Measurements from ENCODE around the gene GAL3ST1. TPM values are rescaled to one million over a fixed set of nuclear protein-coding genes. Genes with fewer than 3 reads are reported as not detected.
A peak's percentile ranks its signal among the peaks of the same experiment; 100 is the strongest.
"Not testable (repeated sequence)": the region's sequence is repeated elsewhere in the genome, so short reads cannot be mapped to it uniquely, and the experiment has no call there.

Gene GAL3ST1
- polyA plus RNA-seq, 1 of the 3 experiments (the other 2 are of a cell fraction), result not detected

DNA sequence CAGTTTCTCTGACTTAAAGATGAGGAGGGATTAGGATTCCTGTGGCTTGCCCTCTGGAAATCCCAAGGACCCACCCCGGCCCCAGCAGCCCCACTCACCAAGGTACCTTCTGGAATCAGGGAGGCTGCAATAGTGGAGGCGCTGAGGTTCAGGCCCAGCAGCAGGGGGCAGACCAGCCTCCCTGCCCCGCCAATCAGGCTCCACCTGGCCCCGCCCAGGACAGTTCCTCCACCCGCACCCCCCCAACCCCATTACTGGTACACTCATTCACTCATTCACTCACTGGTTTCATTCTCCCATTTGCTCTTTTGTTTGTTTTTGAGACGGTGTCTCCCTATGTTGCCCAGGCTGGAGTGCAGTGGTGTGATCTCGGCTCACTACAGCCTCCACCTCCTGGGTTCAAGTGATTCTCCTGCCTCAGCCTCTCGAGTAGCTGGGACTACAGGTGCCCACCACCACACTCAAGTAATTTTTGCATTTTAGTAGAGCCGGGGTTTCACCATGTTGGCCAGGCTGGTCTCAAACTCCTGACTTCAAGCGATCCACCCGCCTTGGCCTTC, 13.7 kb downstream of the GAL3ST1 start:
- H3K4me3 ChIP-seq (ENCODE audit: low read depth in 2 of 2, low read length in 1 of 2); H3K4me2 ChIP-seq; DNase-seq; H4K20me1 ChIP-seq (ENCODE audit: insufficient read depth); H3K9me2 ChIP-seq; H3K79me2 ChIP-seq (ENCODE audit: insufficient read depth); H3K9ac ChIP-seq; POLR2A ChIA-PET; H3F3A ChIP-seq (replicated peaks; ENCODE audit: insufficient read depth); H3K27ac ChIP-seq (ENCODE audit: low read depth in 2 of 2, low read length in 1 of 2); H3K36me3 ChIP-seq (replicated peaks in 1 of 2; ENCODE audit: control insufficient read depth in 1 of 2, insufficient read depth in 2 of 2, low read length in 1 of 2); H3K27me3 ChIP-seq (ENCODE audit: insufficient read depth); H3K9me3 ChIP-seq; H2AFZ ChIP-seq (ENCODE audit: low read depth); CTCF ChIA-PET: not testable (repeated sequence)
- TF ChIP-seq, protein P1, sequence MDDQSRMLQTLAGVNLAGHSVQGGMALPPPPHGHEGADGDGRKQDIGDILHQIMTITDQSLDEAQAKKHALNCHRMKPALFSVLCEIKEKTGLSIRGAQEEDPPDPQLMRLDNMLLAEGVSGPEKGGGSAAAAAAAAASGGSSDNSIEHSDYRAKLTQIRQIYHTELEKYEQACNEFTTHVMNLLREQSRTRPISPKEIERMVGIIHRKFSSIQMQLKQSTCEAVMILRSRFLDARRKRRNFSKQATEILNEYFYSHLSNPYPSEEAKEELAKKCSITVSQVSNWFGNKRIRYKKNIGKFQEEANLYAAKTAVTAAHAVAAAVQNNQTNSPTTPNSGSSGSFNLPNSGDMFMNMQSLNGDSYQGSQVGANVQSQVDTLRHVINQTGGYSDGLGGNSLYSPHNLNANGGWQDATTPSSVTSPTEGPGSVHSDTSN (IDR thresholded peaks at IDR 0.05), result peak; percentile 59
- TF ChIP-seq, protein P2, sequence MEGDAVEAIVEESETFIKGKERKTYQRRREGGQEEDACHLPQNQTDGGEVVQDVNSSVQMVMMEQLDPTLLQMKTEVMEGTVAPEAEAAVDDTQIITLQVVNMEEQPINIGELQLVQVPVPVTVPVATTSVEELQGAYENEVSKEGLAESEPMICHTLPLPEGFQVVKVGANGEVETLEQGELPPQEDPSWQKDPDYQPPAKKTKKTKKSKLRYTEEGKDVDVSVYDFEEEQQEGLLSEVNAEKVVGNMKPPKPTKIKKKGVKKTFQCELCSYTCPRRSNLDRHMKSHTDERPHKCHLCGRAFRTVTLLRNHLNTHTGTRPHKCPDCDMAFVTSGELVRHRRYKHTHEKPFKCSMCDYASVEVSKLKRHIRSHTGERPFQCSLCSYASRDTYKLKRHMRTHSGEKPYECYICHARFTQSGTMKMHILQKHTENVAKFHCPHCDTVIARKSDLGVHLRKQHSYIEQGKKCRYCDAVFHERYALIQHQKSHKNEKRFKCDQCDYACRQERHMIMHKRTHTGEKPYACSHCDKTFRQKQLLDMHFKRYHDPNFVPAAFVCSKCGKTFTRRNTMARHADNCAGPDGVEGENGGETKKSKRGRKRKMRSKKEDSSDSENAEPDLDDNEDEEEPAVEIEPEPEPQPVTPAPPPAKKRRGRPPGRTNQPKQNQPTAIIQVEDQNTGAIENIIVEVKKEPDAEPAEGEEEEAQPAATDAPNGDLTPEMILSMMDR (IDR thresholded peaks at IDR 0.05), result peak; percentile 26; the same call in 1 of the 2 replicates
- WGBS (ENCODE audit: low lambda C conversion rate), result 80% methylated on average over 9 of the region's 11 CpGs
- H3K4me1 ChIP-seq (ENCODE audit: control insufficient read depth in 1 of 2, insufficient read depth in 2 of 2, low read depth in 1 of 2, low read length in 1 of 2), result peaks cover 0 to 19% of the 10 kb centered on the region in 2 experiments; a peak in 1 of 4 replicates

DNA sequence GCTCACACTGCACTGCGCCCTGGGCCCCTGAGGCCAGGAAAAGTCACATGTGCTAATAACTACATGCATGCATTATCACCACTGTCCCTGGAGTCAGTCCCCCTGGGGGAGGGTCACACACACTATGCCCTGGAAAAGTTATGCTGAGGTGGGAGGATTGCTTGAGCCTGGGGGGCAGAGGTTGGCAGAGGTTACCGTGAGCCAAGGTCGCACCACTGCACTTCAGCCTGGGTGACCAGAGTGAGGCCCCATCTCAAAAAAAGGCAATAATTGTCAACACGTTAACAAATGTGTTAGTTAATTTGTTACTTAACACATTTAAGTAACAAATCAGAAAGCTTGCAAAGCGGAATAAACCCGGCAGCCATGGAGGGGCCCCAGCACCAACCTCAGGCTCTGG, 14.6 kb downstream of the GAL3ST1 start:
- H4K20me1 ChIP-seq (ENCODE audit: insufficient read depth), result no peaks in the 10 kb centered on the region
- H3F3A ChIP-seq (replicated peaks; ENCODE audit: insufficient read depth), result no peaks in the 10 kb centered on the region
- H3K9me3 ChIP-seq, result no peaks in the 10 kb centered on the region
- ChIA-PET CTCF (no interaction called here), POLR2A (no interaction called here)
- no peaks in the 10 kb centered on the region for H3K9me2 ChIP-seq
- no peaks in the 10 kb centered on the region for H3K27me3 ChIP-seq (ENCODE audit: insufficient read depth)
- no peak overlapping the region for H3K9ac ChIP-seq
- H3K27ac ChIP-seq (ENCODE audit: low read depth in 2 of 2, low read length in 1 of 2), result no peak overlapping the region
- H3K4me3 ChIP-seq (ENCODE audit: low read depth in 2 of 2, low read length in 1 of 2), result no peak overlapping the region
- no peak for DNase-seq
- H2AFZ ChIP-seq (ENCODE audit: low read depth), result no peak overlapping the region
- TF ChIP-seq, protein P1 (IDR thresholded peaks at IDR 0.05), result no peak
- TF ChIP-seq, protein P3, sequence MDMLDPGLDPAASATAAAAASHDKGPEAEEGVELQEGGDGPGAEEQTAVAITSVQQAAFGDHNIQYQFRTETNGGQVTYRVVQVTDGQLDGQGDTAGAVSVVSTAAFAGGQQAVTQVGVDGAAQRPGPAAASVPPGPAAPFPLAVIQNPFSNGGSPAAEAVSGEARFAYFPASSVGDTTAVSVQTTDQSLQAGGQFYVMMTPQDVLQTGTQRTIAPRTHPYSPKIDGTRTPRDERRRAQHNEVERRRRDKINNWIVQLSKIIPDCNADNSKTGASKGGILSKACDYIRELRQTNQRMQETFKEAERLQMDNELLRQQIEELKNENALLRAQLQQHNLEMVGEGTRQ (IDR thresholded peaks at IDR 0.05; ENCODE audit: borderline replicate concordance, low read depth, low read length), result no peak
- TF ChIP-seq RCOR1 (IDR thresholded peaks at IDR 0.05; ENCODE audit: low read length) (no peak), MEF2A (IDR thresholded peaks at IDR 0.05; ENCODE audit: borderline replicate concordance, low read depth) (no peak)
- H3K36me3 ChIP-seq (replicated peaks in 1 of 2; ENCODE audit: control insufficient read depth in 1 of 2, insufficient read depth in 2 of 2, low read length in 1 of 2), result no peaks in the 10 kb centered on the region
- H3K4me1 ChIP-seq (ENCODE audit: control insufficient read depth in 1 of 2, insufficient read depth in 2 of 2, low read depth in 1 of 2, low read length in 1 of 2), result peaks cover 0 to 11% of the 10 kb centered on the region in 2 experiments; a peak in 1 of 4 replicates
- 86% methylated on average over 6 of the region's 6 CpGs for WGBS (ENCODE audit: low lambda C conversion rate)
- no peaks in the 10 kb centered on the region for H3K79me2 ChIP-seq (ENCODE audit: insufficient read depth)
- no peak overlapping the region for H3K4me2 ChIP-seq
